LNCAP (cell line): Measurements from ENCODE around the gene IPO13.

Experiments used
- TF ChIP-seq, protein P1 (sequence below): fragments of 450-650 bp; IDR thresholded peaks from 2 replicates; pipeline ENCODE4 v1.5.1; 2017; ENCODE audit warnings: mild to moderate bottlenecking

The IPO13 gene

DNA sequence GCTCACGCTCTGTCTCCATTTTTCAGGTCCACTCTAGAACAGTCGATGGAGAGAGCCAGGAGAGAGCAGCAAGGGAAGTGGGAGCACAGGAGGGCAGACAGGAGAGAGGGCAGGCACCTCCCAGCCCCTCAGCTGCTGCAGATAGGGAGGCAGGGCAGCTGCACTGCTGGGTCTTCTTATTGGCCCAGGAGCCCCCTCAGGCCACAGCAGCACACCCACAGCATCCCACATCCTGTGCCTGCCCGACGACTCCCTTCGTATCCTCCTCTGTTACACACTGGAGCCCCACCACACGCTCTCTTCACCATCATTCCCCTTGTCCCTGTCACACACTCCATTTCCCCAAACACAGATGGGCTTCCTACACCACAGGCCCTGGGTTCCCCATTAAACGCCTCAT lies 26.8 kb upstream of the IPO13 start:
- TF ChIP-seq, protein P1, sequence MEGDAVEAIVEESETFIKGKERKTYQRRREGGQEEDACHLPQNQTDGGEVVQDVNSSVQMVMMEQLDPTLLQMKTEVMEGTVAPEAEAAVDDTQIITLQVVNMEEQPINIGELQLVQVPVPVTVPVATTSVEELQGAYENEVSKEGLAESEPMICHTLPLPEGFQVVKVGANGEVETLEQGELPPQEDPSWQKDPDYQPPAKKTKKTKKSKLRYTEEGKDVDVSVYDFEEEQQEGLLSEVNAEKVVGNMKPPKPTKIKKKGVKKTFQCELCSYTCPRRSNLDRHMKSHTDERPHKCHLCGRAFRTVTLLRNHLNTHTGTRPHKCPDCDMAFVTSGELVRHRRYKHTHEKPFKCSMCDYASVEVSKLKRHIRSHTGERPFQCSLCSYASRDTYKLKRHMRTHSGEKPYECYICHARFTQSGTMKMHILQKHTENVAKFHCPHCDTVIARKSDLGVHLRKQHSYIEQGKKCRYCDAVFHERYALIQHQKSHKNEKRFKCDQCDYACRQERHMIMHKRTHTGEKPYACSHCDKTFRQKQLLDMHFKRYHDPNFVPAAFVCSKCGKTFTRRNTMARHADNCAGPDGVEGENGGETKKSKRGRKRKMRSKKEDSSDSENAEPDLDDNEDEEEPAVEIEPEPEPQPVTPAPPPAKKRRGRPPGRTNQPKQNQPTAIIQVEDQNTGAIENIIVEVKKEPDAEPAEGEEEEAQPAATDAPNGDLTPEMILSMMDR = no peak

DNA sequence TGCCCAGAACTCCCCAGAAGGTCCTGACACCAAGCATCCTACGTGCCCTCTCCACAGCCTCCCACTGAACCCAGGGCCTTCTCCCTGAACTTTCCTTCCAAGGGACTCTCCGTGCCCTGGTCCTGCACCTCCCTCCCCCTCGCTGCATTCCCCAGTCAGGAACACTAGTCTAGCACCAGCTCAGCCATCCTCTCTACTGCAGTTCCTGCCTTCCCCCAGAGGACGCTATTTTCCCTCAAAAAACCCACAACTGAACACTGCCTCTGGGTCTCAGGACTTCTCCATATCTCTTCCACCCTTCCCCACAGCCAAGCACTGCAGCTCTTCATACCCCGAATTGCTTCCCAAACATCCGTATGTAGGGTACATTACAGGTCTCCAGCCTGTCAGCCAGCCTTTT lies 25.7 kb upstream of the IPO13 start:
- TF ChIP-seq, protein P1 = no peak

DNA sequence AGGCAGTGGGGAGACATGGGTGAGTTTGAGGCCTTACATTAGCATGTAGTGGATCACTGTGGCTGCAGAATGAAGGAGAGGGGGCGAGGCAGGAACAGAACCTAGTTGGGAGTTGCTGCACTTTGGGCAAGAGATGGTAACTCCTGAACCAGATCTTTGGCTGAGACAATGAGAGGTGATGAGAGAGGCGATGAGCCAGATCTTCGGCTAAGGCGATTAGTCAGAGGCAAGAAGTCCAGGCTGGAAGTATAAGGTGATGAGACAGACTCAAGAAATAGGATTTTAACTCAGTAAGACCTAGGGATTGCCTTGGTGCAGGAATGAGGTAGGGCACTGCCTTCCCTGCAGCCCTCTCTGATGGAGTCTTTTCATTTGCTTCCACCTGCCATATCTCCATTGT lies 22.2 kb upstream of the IPO13 start:
- TF ChIP-seq, protein P1 = no peak

GRCh38 chr1:43925846-43926245 lies 20.9 kb upstream of the IPO13 start:
- TF ChIP-seq, protein P1 = no peak

DNA sequence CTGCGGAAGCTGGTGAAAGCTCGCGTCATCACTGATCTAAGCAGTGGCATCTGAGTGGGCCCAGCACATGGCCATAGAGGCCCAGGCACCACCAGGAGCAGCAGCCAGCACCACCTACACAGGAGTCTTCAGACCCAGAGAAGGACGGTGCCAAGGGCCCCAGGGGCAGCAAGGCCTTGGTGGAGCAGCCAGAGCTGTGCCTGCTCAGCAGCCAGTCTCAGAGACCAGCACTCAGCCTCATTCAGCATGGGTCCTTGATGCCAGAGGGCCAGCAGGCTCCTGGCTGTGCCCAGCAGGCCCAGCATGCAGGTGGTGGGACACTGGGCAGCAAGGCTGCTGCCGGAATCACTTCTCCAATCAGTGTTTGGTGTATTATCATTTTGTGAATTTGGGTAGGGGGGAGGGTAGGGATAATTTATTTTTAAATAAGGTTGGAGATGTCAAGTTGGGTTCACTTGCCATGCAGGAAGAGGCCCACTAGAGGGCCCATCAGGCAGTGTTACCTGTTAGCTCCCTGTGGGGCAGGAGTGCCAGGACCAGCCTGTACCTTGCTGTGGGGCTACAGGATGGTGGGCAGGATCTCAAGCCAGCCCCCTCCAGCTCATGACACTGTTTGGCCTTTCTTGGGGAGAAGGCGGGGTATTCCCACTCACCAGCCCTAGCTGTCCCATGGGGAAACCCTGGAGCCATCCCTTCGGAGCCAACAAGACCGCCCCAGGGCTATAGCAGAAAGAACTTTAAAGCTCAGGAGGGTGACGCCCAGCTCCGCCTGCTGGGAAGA lies 16.4 kb upstream of the IPO13 start:
- TF ChIP-seq, protein P1 = peak; percentile 65

- TF ChIP-seq, protein P1 = no peak
Observed at GRCh38 chr1:43930949-43931275, 15.8 kb upstream of the IPO13 start.

DNA sequence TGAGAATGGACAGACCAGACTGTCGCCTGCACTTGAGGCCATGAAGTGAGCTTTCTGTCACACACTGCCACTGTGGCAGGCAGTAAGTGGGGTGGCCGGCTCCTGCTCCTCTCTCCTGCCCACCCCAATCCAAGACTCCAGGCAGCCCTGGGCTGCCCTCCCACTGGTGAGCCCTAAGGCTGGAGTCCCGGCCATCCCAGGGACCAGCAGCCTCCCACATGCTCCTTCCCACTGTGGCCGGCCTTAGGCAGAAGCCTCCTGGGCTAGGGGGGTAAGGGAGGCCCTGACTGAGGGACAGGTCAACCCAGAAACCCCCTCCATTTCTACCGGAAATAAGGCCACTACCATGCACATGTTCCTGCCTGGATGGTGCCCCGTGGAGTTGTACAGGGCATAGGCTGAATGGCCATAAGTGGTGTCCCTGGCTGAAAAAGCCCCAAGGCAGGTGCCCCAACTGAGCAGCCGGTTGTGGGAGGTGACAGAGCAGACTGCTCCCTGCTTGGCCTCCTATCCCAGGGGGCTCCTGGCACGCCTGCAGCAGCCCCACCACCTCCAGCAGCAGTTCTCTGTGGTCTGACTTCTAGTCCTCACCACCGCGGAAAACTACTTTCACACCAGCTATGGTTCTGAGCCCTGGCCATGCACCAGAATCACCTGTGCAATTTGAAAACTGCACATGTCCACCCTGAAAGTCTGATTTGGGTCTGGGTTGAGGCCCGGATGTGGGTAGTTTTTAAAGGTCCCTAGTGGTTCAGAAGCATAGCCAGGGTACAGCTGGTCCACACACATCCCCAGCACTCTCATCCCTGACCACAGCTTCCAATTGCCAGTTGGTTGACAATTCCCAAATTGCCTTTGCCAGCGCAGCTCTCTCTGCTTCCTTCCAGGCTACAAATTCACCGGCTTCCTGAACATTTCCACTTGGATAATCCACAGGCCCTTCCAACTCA lies 14.8 kb upstream of the IPO13 start:
- TF ChIP-seq, protein P1 = no peak
